GM23338 (cell line): Measurements from ENCODE around the gene NUP214. TPM values are rescaled to one million over a fixed set of nuclear protein-coding genes. Genes with fewer than 3 reads are reported as not detected.

Experiments
- ATAC-seq: fragments of 200-7000 bp; cut with Tn5 transposase; 3 replicates; pipeline ENCODE4 v1.9.1; 2020
- DNase-seq: peaks from one replicate; pipeline ENCODE4 v3.0.0-alpha.2; 2015; ENCODE audit warnings: low spot score
- H2AFZ ChIP-seq: fragments of 200-600 bp; sonication (generic); 2 replicates; pipeline ENCODE4 v1.8.0; 2016; ENCODE audit warnings: antibody characterized with exemption, mild to moderate bottlenecking, moderate library complexity
- H3F3A ChIP-seq: fragments of 200-600 bp; sonication (generic); replicated peaks from 2 replicates; pipeline ENCODE4 v1.8.0; 2017; ENCODE audit warnings: antibody characterized with exemption, mixed run types, low read depth
- H3K27ac ChIP-seq: fragments of 200-600 bp; sonication (generic); 2 replicates; pipeline ENCODE4 v1.6.1; 2016; ENCODE audit warnings: low read depth
- H3K27me3 ChIP-seq: fragments of 200-600 bp; sonication (generic); 2 replicates; pipeline ENCODE4 v1.8.0; 2016; ENCODE audit warnings: mild to moderate bottlenecking, mixed run types, moderate library complexity; ENCODE audit not compliant: insufficient read depth
- H3K36me3 ChIP-seq: fragments of 200-600 bp; sonication (generic); 2 replicates; pipeline ENCODE4 v1.8.0; 2016; ENCODE audit warnings: mild to moderate bottlenecking; ENCODE audit not compliant: insufficient read depth
- H3K4me1 ChIP-seq: fragments of 200-600 bp; sonication (generic); 2 replicates; pipeline ENCODE4 v1.8.0; 2016; ENCODE audit warnings: mild to moderate bottlenecking, moderate library complexity; ENCODE audit not compliant: insufficient read depth
- H3K4me2 ChIP-seq: fragments of 200-600 bp; sonication (generic); 2 replicates; pipeline ENCODE4 v1.7.1; 2017; ENCODE audit warnings: mixed run types
- H3K4me3 ChIP-seq: fragments of 200-600 bp; sonication (generic); 2 replicates; pipeline ENCODE4 v1.6.1; 2016; ENCODE audit warnings: mixed run types
- H3K79me2 ChIP-seq: fragments of 200-600 bp; sonication (generic); replicated peaks from 2 replicates; pipeline ENCODE4 v1.8.0; 2017; ENCODE audit warnings: mild to moderate bottlenecking; ENCODE audit not compliant: insufficient read depth
- H3K9me2 ChIP-seq: fragments of 200-600 bp; sonication (generic); 2 replicates; pipeline ENCODE4 v1.8.0; 2017; ENCODE audit not compliant: insufficient read depth
- H4K20me1 ChIP-seq: fragments of 200-600 bp; sonication (generic); replicated peaks from 2 replicates; pipeline ENCODE4 v1.8.0; 2017; ENCODE audit warnings: mild to moderate bottlenecking; ENCODE audit not compliant: insufficient read depth
- H3K27ac Mint-ChIP-seq: 2 replicates; pipeline ENCODE4 v1.8.0; 2020; ENCODE audit warnings: inconsistent platforms, mild to moderate bottlenecking, moderate library complexity, mixed read lengths
- H3K27me3 Mint-ChIP-seq: 3 replicates; pipeline ENCODE4 v1.8.0; 2022; ENCODE audit warnings: low read depth, mild to moderate bottlenecking, moderate library complexity, mixed read lengths, inconsistent platforms; ENCODE audit not compliant: insufficient read depth, poor library complexity
- H3K36me3 Mint-ChIP-seq: 3 replicates; pipeline ENCODE4 v1.8.0; 2021; ENCODE audit warnings: low read depth, mild to moderate bottlenecking, inconsistent platforms, moderate library complexity, mixed read lengths
- H3K4me1 Mint-ChIP-seq: 3 replicates; pipeline ENCODE4 v1.8.0; 2020; ENCODE audit warnings: mild to moderate bottlenecking, inconsistent platforms, mixed read lengths
- H3K4me3 Mint-ChIP-seq: 3 replicates; pipeline ENCODE4 v1.8.0; 2021; ENCODE audit warnings: moderate library complexity, mild to moderate bottlenecking, inconsistent platforms, mixed read lengths
- H3K9me3 Mint-ChIP-seq: 3 replicates; pipeline ENCODE4 v1.8.0; 2020; ENCODE audit warnings: moderate library complexity, mild to moderate bottlenecking, inconsistent platforms, mixed read lengths
- POLR2AphosphoS5 ChIP-seq: IDR thresholded peaks from 2 replicates; pipeline ENCODE4 v1.6.1; 2016; ENCODE audit warnings: antibody characterized with exemption, low read depth
- polyA plus RNA-seq: library from polyadenylated mRNA; unstranded; fragments of >200 nt; fragmentation: Nextera tagmentation; extraction: Ambion mirVana; gene quantifications from 2 replicates; pipeline ENCODE4 v1.2.1, GENCODE V29; 2016
- total RNA-seq: library from RNA; depleted of rRNA; stranded (reverse); fragments of >200 nt; shearing (Covaris generic); gene quantifications from 2 replicates; pipeline ENCODE4 v1.2.3, GENCODE V29; 2014
- TF ChIP-seq, protein P1 (sequence below): fragments of 250-450 bp; sonication (Bioruptor Pico); IDR thresholded peaks from 2 replicates; pipeline ENCODE4 v1.5.0; 2020; ENCODE audit warnings: mild to moderate bottlenecking, moderate library complexity
- TF ChIP-seq, protein P2 (sequence below): IDR thresholded peaks from one replicate; pipeline ENCODE4 v1.6.1; 2018; ENCODE audit warnings: antibody characterized with exemption; ENCODE audit not compliant: unreplicated experiment
- TF ChIP-seq, protein P3 (sequence below), 2 experiments: fragments of 200-600 bp in 1 of 2; sonication (generic) in 1 of 2; conservative IDR thresholded peaks; 2 replicates each; pipeline versions ENCODE4 v1.5.1 to v1.6.1; 2016 to 2017; ENCODE audit warnings: antibody characterized with exemption in 2 of 2, low read depth in 2 of 2, mild to moderate bottlenecking in 2 of 2, moderate library complexity in 1 of 2

Gene NUP214
- total and polyA plus RNA-seq, 2 experiments from 2014 or later: 36.0 to 57.0 TPM

DNA sequence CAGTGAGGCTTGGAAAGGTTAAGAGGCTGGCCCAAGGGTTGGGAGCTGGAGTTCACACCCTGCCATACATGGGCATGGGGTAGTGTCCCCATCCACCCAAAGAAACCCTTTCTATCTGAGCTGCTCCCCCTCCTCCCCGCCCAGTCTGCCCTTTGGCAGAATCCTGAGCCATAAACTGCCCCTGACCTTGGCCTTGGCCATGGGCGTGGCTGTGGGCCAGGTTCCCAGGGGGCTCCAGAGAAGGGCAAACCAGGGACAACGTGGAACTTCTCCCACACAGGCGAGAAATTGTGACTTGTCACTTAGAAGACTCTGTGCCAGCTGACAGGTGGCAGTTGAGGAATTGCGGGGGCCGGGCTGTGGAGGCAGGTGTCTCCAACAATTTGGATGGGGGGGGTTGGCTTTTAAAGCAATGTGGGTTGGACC, 146.1 kb downstream of the NUP214 start (continued):
- TF ChIP-seq, protein P1, sequence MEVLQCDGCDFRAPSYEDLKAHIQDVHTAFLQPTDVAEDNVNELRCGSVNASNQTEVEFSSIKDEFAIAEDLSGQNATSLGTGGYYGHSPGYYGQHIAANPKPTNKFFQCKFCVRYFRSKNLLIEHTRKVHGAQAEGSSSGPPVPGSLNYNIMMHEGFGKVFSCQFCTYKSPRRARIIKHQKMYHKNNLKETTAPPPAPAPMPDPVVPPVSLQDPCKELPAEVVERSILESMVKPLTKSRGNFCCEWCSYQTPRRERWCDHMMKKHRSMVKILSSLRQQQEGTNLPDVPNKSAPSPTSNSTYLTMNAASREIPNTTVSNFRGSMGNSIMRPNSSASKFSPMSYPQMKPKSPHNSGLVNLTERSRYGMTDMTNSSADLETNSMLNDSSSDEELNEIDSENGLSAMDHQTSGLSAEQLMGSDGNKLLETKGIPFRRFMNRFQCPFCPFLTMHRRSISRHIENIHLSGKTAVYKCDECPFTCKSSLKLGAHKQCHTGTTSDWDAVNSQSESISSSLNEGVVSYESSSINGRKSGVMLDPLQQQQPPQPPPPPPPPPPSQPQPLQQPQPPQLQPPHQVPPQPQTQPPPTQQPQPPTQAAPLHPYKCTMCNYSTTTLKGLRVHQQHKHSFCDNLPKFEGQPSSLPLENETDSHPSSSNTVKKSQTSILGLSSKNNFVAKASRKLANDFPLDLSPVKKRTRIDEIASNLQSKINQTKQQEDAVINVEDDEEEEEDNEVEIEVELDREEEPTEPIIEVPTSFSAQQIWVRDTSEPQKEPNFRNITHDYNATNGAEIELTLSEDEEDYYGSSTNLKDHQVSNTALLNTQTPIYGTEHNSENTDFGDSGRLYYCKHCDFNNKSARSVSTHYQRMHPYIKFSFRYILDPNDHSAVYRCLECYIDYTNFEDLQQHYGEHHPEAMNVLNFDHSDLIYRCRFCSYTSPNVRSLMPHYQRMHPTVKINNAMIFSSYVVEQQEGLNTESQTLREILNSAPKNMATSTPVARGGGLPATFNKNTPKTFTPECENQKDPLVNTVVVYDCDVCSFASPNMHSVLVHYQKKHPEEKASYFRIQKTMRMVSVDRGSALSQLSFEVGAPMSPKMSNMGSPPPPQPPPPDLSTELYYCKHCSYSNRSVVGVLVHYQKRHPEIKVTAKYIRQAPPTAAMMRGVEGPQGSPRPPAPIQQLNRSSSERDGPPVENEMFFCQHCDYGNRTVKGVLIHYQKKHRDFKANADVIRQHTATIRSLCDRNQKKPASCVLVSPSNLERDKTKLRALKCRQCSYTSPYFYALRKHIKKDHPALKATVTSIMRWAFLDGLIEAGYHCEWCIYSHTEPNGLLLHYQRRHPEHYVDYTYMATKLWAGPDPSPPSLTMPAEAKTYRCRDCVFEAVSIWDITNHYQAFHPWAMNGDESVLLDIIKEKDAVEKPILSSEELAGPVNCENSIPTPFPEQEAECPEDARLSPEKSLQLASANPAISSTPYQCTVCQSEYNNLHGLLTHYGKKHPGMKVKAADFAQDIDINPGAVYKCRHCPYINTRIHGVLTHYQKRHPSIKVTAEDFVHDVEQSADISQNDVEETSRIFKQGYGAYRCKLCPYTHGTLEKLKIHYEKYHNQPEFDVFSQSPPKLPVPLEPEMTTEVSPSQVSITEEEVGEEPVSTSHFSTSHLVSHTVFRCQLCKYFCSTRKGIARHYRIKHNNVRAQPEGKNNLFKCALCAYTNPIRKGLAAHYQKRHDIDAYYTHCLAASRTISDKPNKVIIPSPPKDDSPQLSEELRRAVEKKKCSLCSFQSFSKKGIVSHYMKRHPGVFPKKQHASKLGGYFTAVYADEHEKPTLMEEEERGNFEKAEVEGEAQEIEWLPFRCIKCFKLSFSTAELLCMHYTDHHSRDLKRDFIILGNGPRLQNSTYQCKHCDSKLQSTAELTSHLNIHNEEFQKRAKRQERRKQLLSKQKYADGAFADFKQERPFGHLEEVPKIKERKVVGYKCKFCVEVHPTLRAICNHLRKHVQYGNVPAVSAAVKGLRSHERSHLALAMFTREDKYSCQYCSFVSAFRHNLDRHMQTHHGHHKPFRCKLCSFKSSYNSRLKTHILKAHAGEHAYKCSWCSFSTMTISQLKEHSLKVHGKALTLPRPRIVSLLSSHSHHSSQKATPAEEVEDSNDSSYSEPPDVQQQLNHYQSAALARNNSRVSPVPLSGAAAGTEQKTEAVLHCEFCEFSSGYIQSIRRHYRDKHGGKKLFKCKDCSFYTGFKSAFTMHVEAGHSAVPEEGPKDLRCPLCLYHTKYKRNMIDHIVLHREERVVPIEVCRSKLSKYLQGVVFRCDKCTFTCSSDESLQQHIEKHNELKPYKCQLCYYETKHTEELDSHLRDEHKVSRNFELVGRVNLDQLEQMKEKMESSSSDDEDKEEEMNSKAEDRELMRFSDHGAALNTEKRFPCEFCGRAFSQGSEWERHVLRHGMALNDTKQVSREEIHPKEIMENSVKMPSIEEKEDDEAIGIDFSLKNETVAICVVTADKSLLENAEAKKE (CRISPR knock-in tag): no peak

DNA sequence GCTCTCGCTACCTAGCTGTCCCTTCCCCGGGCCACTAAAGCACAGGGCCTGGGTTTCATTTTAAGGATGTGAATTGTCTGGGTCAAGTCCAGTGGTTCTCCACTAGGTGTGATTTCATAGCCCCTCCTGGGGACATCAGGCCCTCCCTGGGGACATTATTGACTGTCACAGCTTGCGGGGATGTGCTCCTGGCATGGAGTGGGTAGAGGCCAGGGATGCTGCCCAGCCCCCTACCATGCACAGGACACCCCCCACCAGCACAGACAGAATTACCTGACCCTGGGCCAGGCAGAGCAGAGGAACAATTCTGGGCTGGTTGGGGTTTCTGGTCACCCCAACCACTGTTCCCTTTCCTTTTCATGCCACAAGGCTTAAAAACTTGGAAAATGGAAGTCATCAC, 146.8 kb downstream of the NUP214 start:
- Histone ChIP-seq H4K20me1 (no peaks in the 10 kb centered on the region), H3K79me2 (no peaks in the 10 kb centered on the region), H3K27me3 (peaks cover 18% of the 10 kb centered on the region), H3F3A (peaks cover 14% of the 10 kb centered on the region; the same call in 1 of the 2 replicates), H3K9me2 (no peaks in the 10 kb centered on the region), H2AFZ (no peak overlapping the region), H3K4me1 (peaks cover 12% of the 10 kb centered on the region; the same call in 1 of the 2 replicates), H3K27ac (no peak overlapping the region), H3K4me3 (no peak overlapping the region), H3K4me2 (no peak overlapping the region), H3K36me3 (no peaks in the 10 kb centered on the region)
- H3K36me3 Mint-ChIP-seq: no peaks in the 10 kb centered on the region
- peaks cover 17% of the 10 kb centered on the region for H3K27me3 Mint-ChIP-seq
- no peak overlapping the region for H3K4me3 Mint-ChIP-seq
- peaks cover 37% of the 10 kb centered on the region for H3K4me1 Mint-ChIP-seq
- no peak for DNase-seq
- H3K27ac Mint-ChIP-seq: no peak overlapping the region
- ATAC-seq: no peak
- H3K9me3 Mint-ChIP-seq: no peaks in the 10 kb centered on the region
- TF ChIP-seq, protein P2, sequence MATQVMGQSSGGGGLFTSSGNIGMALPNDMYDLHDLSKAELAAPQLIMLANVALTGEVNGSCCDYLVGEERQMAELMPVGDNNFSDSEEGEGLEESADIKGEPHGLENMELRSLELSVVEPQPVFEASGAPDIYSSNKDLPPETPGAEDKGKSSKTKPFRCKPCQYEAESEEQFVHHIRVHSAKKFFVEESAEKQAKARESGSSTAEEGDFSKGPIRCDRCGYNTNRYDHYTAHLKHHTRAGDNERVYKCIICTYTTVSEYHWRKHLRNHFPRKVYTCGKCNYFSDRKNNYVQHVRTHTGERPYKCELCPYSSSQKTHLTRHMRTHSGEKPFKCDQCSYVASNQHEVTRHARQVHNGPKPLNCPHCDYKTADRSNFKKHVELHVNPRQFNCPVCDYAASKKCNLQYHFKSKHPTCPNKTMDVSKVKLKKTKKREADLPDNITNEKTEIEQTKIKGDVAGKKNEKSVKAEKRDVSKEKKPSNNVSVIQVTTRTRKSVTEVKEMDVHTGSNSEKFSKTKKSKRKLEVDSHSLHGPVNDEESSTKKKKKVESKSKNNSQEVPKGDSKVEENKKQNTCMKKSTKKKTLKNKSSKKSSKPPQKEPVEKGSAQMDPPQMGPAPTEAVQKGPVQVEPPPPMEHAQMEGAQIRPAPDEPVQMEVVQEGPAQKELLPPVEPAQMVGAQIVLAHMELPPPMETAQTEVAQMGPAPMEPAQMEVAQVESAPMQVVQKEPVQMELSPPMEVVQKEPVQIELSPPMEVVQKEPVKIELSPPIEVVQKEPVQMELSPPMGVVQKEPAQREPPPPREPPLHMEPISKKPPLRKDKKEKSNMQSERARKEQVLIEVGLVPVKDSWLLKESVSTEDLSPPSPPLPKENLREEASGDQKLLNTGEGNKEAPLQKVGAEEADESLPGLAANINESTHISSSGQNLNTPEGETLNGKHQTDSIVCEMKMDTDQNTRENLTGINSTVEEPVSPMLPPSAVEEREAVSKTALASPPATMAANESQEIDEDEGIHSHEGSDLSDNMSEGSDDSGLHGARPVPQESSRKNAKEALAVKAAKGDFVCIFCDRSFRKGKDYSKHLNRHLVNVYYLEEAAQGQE: no peak
- TF ChIP-seq, protein P3, sequence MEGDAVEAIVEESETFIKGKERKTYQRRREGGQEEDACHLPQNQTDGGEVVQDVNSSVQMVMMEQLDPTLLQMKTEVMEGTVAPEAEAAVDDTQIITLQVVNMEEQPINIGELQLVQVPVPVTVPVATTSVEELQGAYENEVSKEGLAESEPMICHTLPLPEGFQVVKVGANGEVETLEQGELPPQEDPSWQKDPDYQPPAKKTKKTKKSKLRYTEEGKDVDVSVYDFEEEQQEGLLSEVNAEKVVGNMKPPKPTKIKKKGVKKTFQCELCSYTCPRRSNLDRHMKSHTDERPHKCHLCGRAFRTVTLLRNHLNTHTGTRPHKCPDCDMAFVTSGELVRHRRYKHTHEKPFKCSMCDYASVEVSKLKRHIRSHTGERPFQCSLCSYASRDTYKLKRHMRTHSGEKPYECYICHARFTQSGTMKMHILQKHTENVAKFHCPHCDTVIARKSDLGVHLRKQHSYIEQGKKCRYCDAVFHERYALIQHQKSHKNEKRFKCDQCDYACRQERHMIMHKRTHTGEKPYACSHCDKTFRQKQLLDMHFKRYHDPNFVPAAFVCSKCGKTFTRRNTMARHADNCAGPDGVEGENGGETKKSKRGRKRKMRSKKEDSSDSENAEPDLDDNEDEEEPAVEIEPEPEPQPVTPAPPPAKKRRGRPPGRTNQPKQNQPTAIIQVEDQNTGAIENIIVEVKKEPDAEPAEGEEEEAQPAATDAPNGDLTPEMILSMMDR (conservative IDR thresholded peaks at IDR 0.05; ENCODE audit: low read depth in 2 of 2): no peak
- no peak for TF ChIP-seq POLR2AphosphoS5
